Fibroblast of the aortic adventitia (primary cell): ENCODE data around the gene TMCO4. TPM values are rescaled to one million over a fixed set of nuclear protein-coding genes. Genes with fewer than 3 reads are reported as not detected.

ENCODE experiments used
- DNase-seq: peaks from one replicate; pipeline ENCODE4 v3.0.0-alpha.2; 2010; ENCODE audit warnings: low read depth
- H3K4me3 ChIP-seq: 2 replicates; pipeline ENCODE4 v1.5.1; 2011; ENCODE audit warnings: low read depth, mild to moderate bottlenecking, control low read depth, low read length, moderate library complexity
- CTCF ChIP-seq: IDR thresholded peaks from 2 replicates; pipeline ENCODE4 v1.5.1; 2011; ENCODE audit warnings: mild to moderate bottlenecking, low read length, control low read depth, inconsistent platforms; ENCODE audit not compliant: insufficient read depth
- total RNA-seq: library from RNA; depleted of rRNA; stranded (reverse); fragments of >200 nt; gene quantifications from 2 replicates; pipeline ENCODE4 v1.2.3, GENCODE V29; 2012; ENCODE audit warnings: low replicate concordance

TMCO4 gene
- total RNA-seq, 1 donor, result 30.9 TPM

- no peak for TF ChIP-seq CTCF
- no peak overlapping the region for H3K4me3 ChIP-seq
- no peak for DNase-seq
Measured at GRCh38 chr1:19678931-19679453, 120.7 kb downstream of the TMCO4 start.

- no peak for TF ChIP-seq CTCF
- no peak for DNase-seq
- H3K4me3 ChIP-seq, result no peak overlapping the region
Measured at GRCh38 chr1:19678493-19678892, 121.2 kb downstream of the TMCO4 start.

- TF ChIP-seq CTCF, result no peak
Measured at GRCh38 chr1:19676438-19676922, 123.2 kb downstream of the TMCO4 start.

GRCh38 chr1:19675797-19676196, 123.9 kb downstream of the TMCO4 start:
- H3K4me3 ChIP-seq, result no peak overlapping the region
- no peak for TF ChIP-seq CTCF
- DNase-seq, result no peak

More at GRCh38 chr1:19676438-19676922, 123.2 kb downstream of the TMCO4 start:
- DNase-seq, result peak; percentile 100
- no peak overlapping the region for H3K4me3 ChIP-seq

GRCh38 chr1:19672237-19672636, 127.5 kb downstream of the TMCO4 start:
- no peak for TF ChIP-seq CTCF

GRCh38 chr1:19670787-19671186, 128.9 kb downstream of the TMCO4 start:
- H3K4me3 ChIP-seq, result no peak overlapping the region
- no peak for DNase-seq
- TF ChIP-seq CTCF, result no peak

More at GRCh38 chr1:19672237-19672636, 127.5 kb downstream of the TMCO4 start:
- H3K4me3 ChIP-seq, result no peak overlapping the region
- DNase-seq, result no peak

GRCh38 chr1:19668888-19669287, 130.8 kb downstream of the TMCO4 start:
- TF ChIP-seq CTCF, result no peak
- no peak overlapping the region for H3K4me3 ChIP-seq
- no peak for DNase-seq
